Measurements from ENCODE around the gene XPNPEP3. TPM values are rescaled to one million over a fixed set of nuclear protein-coding genes. Genes with fewer than 3 reads are reported as not detected.

Gene XPNPEP3
- total and polyA plus RNA-seq, 3 experiments from 2014 or later, result 9.1 to 19.6 (median 18.7) TPM

GRCh38 chr22:40965936-40966725 lies 109.2 kb downstream of the XPNPEP3 start:
- H3K9me3 ChIP-seq (ENCODE audit: low read length), result no peaks in the 10 kb centered on the region
- H3K4me3 Mint-ChIP-seq, result no peak overlapping the region
- DNase-seq, result no peak
- peaks cover 2 to 4% (median 4%) of the 10 kb centered on the region in 3 donors for H3K4me1 Mint-ChIP-seq
- POLR2A ChIA-PET, result interaction anchor here (1.1 kb wide), 1 partner anchor 127 kb away, joined by 3 read pairs; no protein-coding TSS in a partner anchor
- no peaks in the 10 kb centered on the region for H3K27me3 ChIP-seq (ENCODE audit: insufficient read depth, low read length, poor library complexity, severe bottlenecking)
- H3K9me3 Mint-ChIP-seq, result peaks cover 0 to 1% (median 0%) of the 10 kb centered on the region in 5 donors
- H3K27ac ChIP-seq (ENCODE audit: low read depth, low read length), result no peak overlapping the region
- H3K27ac Mint-ChIP-seq, result peak overlapping the region in 1 of 8 donors; percentile 66
- CTCF ChIA-PET, result interaction anchor here (0.7 to 1.4 kb wide), 2 partner anchors 15 to 32 kb away, joined by 3 read pairs; no protein-coding TSS in a partner anchor
- peaks cover 39% of the 10 kb centered on the region for H3K36me3 ChIP-seq (ENCODE audit: insufficient read depth, low read length)
- peaks cover 0 to 71% (median 7%) of the 10 kb centered on the region in 3 donors for H3K36me3 Mint-ChIP-seq
- no peaks in the 10 kb centered on the region for H3K4me1 ChIP-seq (ENCODE audit: insufficient read depth, low read length)
- no peak overlapping the region for H3K4me3 ChIP-seq (ENCODE audit: low read length)
- no peaks in the 10 kb centered on the region for H3K27me3 Mint-ChIP-seq

- CTCF ChIA-PET, result interaction anchor here (1.4 kb wide), 1 partner anchor 14 kb away, joined by 3 read pairs; no protein-coding TSS in a partner anchor
- POLR2A ChIA-PET, result interaction anchor here (1.1 kb wide), 1 partner anchor 127 kb away, joined by 3 read pairs; no protein-coding TSS in a partner anchor
- no peaks in the 10 kb centered on the region for H3K4me1 ChIP-seq (ENCODE audit: insufficient read depth, low read length)
- no peaks in the 10 kb centered on the region for H3K9me3 ChIP-seq (ENCODE audit: low read length)
- Mint-ChIP-seq H3K4me3 (no peak overlapping the region), H3K36me3 (peaks cover 0 to 72% (median 7%) of the 10 kb centered on the region in 3 donors), H3K27me3 (no peaks in the 10 kb centered on the region), H3K27ac (peak overlapping the region in 2 of 8 donors; percentile 33 to 66), H3K9me3 (peaks cover 0 to 1% (median 0%) of the 10 kb centered on the region in 5 donors), H3K4me1 (peaks cover 2 to 4% (median 4%) of the 10 kb centered on the region in 3 donors)
- H3K27ac ChIP-seq (ENCODE audit: low read depth, low read length), result no peak overlapping the region
- H3K4me3 ChIP-seq (ENCODE audit: low read length), result no peak overlapping the region
- DNase-seq, result no peak
- H3K27me3 ChIP-seq (ENCODE audit: insufficient read depth, low read length, poor library complexity, severe bottlenecking), result no peaks in the 10 kb centered on the region
- peaks cover 39% of the 10 kb centered on the region for H3K36me3 ChIP-seq (ENCODE audit: insufficient read depth, low read length)
Observed at GRCh38 chr22:40966726-40967085, 109.8 kb downstream of the XPNPEP3 start.

- peaks cover 0 to 1% (median 0%) of the 10 kb centered on the region in 5 donors for H3K9me3 Mint-ChIP-seq
- H3K4me1 Mint-ChIP-seq, result peaks cover under 1 to 4% (median 2%) of the 10 kb centered on the region in 3 donors
- CTCF ChIA-PET, result no interaction called here
- Histone ChIP-seq H3K27ac (ENCODE audit: low read depth, low read length) (no peak overlapping the region), H3K9me3 (ENCODE audit: low read length) (no peaks in the 10 kb centered on the region), H3K4me1 (ENCODE audit: insufficient read depth, low read length) (no peaks in the 10 kb centered on the region), H3K36me3 (ENCODE audit: insufficient read depth, low read length) (peaks cover 39% of the 10 kb centered on the region), H3K4me3 (ENCODE audit: low read length) (no peak overlapping the region), H3K27me3 (ENCODE audit: insufficient read depth, low read length, poor library complexity, severe bottlenecking) (no peaks in the 10 kb centered on the region)
- H3K27ac Mint-ChIP-seq, result peak overlapping the region in 3 of 8 donors; percentile 24 to 49 (median 47)
- DNase-seq, result no peak
- no peak overlapping the region for H3K4me3 Mint-ChIP-seq
- H3K36me3 Mint-ChIP-seq, result peaks cover 0 to 73% (median 7%) of the 10 kb centered on the region in 3 donors
- POLR2A ChIA-PET, result interaction anchor here (0.5 to 1.1 kb wide), 2 partner anchors 13 to 126 kb away, joined by 3 to 5 read pairs; no protein-coding TSS in a partner anchor
- H3K27me3 Mint-ChIP-seq, result no peaks in the 10 kb centered on the region
Observed at GRCh38 chr22:40967111-40967760, 110.3 kb downstream of the XPNPEP3 start.

GRCh38 chr22:40972587-40972986 lies 115.6 kb downstream of the XPNPEP3 start:
- peak overlapping the region in 1 of 8 donors; percentile 70 for H3K27ac Mint-ChIP-seq
- Histone ChIP-seq H3K4me1 (ENCODE audit: insufficient read depth, low read length) (no peaks in the 10 kb centered on the region), H3K27ac (ENCODE audit: low read depth, low read length) (no peak overlapping the region), H3K9me3 (ENCODE audit: low read length) (no peaks in the 10 kb centered on the region), H3K36me3 (ENCODE audit: insufficient read depth, low read length) (peaks cover 8% of the 10 kb centered on the region), H3K27me3 (ENCODE audit: insufficient read depth, low read length, poor library complexity, severe bottlenecking) (no peaks in the 10 kb centered on the region), H3K4me3 (ENCODE audit: low read length) (no peak overlapping the region)
- no peaks in the 10 kb centered on the region for H3K4me1 Mint-ChIP-seq
- H3K4me3 Mint-ChIP-seq, result no peak overlapping the region
- ChIA-PET CTCF (interaction anchor here (1.7 kb wide), 1 partner anchor 50 kb away, joined by 7 read pairs; no protein-coding TSS in a partner anchor), POLR2A (interaction anchor here (0.9 to 1.1 kb wide), 2 partner anchors 21 to 120 kb away, joined by 3 read pairs; partner anchors contain the start of gene EP300)
- DNase-seq, result no peak
- H3K27me3 Mint-ChIP-seq, result peaks cover 0 to 1% of the 10 kb centered on the region in 2 donors
- peaks cover 3 to 43% (median 4%) of the 10 kb centered on the region in 3 donors for H3K36me3 Mint-ChIP-seq
- no peaks in the 10 kb centered on the region for H3K9me3 Mint-ChIP-seq

GRCh38 chr22:40973144-40973543 lies 116.2 kb downstream of the XPNPEP3 start:
- H3K27ac Mint-ChIP-seq, result no peak overlapping the region
- Histone ChIP-seq H3K27ac (ENCODE audit: low read depth, low read length) (no peak overlapping the region), H3K9me3 (ENCODE audit: low read length) (no peaks in the 10 kb centered on the region), H3K27me3 (ENCODE audit: insufficient read depth, low read length, poor library complexity, severe bottlenecking) (no peaks in the 10 kb centered on the region), H3K4me3 (ENCODE audit: low read length) (no peak overlapping the region), H3K36me3 (ENCODE audit: insufficient read depth, low read length) (peaks cover 5% of the 10 kb centered on the region), H3K4me1 (ENCODE audit: insufficient read depth, low read length) (no peaks in the 10 kb centered on the region)
- no peak for DNase-seq
- CTCF ChIA-PET, result no interaction called here
- H3K4me1 Mint-ChIP-seq, result no peaks in the 10 kb centered on the region
- H3K9me3 Mint-ChIP-seq, result no peaks in the 10 kb centered on the region
- no peak overlapping the region for H3K4me3 Mint-ChIP-seq
- POLR2A ChIA-PET, result interaction anchor here (0.9 to 1.1 kb wide), 2 partner anchors 21 to 119 kb away, joined by 3 read pairs; partner anchors contain the start of gene EP300
- H3K27me3 Mint-ChIP-seq, result peaks cover 0 to 1% of the 10 kb centered on the region in 2 donors
- peaks cover 3 to 40% (median 4%) of the 10 kb centered on the region in 3 donors for H3K36me3 Mint-ChIP-seq

GRCh38 chr22:40975366-40975765 lies 118.4 kb downstream of the XPNPEP3 start:
- no peaks in the 10 kb centered on the region for H3K9me3 ChIP-seq (ENCODE audit: low read length)
- Mint-ChIP-seq H3K27me3 (peaks cover 0 to 1% of the 10 kb centered on the region in 2 donors), H3K9me3 (no peaks in the 10 kb centered on the region), H3K36me3 (peaks cover 1 to 28% (median 4%) of the 10 kb centered on the region in 3 donors), H3K4me1 (no peaks in the 10 kb centered on the region), H3K4me3 (no peak overlapping the region), H3K27ac (no peak overlapping the region)
- no peaks in the 10 kb centered on the region for H3K36me3 ChIP-seq (ENCODE audit: insufficient read depth, low read length)
- H3K4me1 ChIP-seq (ENCODE audit: insufficient read depth, low read length), result no peaks in the 10 kb centered on the region
- H3K4me3 ChIP-seq (ENCODE audit: low read length), result no peak overlapping the region
- ChIA-PET POLR2A (no interaction called here), CTCF (no interaction called here)
- no peak for DNase-seq
- H3K27ac ChIP-seq (ENCODE audit: low read depth, low read length), result no peak overlapping the region
- no peaks in the 10 kb centered on the region for H3K27me3 ChIP-seq (ENCODE audit: insufficient read depth, low read length, poor library complexity, severe bottlenecking)

GRCh38 chr22:40976866-40977700 lies 120.1 kb downstream of the XPNPEP3 start:
- no peaks in the 10 kb centered on the region for H3K9me3 ChIP-seq (ENCODE audit: low read length)
- H3K27ac Mint-ChIP-seq, result no peak overlapping the region
- no peaks in the 10 kb centered on the region for H3K4me1 ChIP-seq (ENCODE audit: insufficient read depth, low read length)
- H3K9me3 Mint-ChIP-seq, result no peaks in the 10 kb centered on the region
- H3K4me1 Mint-ChIP-seq, result no peaks in the 10 kb centered on the region
- DNase-seq, result no peak
- H3K36me3 Mint-ChIP-seq, result peaks cover 0 to 13% (median 4%) of the 10 kb centered on the region in 3 donors
- POLR2A ChIA-PET, result no interaction called here
- no peaks in the 10 kb centered on the region for H3K27me3 ChIP-seq (ENCODE audit: insufficient read depth, low read length, poor library complexity, severe bottlenecking)
- no peak overlapping the region for H3K4me3 Mint-ChIP-seq
- no peaks in the 10 kb centered on the region for H3K36me3 ChIP-seq (ENCODE audit: insufficient read depth, low read length)
- H3K27me3 Mint-ChIP-seq, result peaks cover 0 to 1% of the 10 kb centered on the region in 2 donors
- CTCF ChIA-PET, result no interaction called here
- no peak overlapping the region for H3K27ac ChIP-seq (ENCODE audit: low read depth, low read length)
- H3K4me3 ChIP-seq (ENCODE audit: low read length), result no peak overlapping the region

Measured in CD8-positive, alpha-beta memory T cell (primary cell).